Neural cell (in vitro differentiated cells): ENCODE data around the gene GPC1. TPM values are rescaled to one million over a fixed set of nuclear protein-coding genes. Genes with fewer than 3 reads are reported as not detected.

Experiments used
- H2AFZ ChIP-seq: fragments of 200-600, 300-800 bp; sonication (generic), shearing (Covaris generic); 2 replicates; pipeline ENCODE4 v1.6.0; 2014; ENCODE audit warnings: low read depth, mild to moderate bottlenecking, antibody characterized with exemption, low read length, moderate library complexity
- H3F3A ChIP-seq: fragments of 200-600 bp; shearing (Covaris generic); 2 replicates; pipeline ENCODE4 v1.6.1; 2016; ENCODE audit warnings: mild to moderate bottlenecking, moderate library complexity, mixed read lengths, antibody characterized with exemption, low read length; ENCODE audit not compliant: insufficient read depth, poor library complexity, severe bottlenecking
- H3K27ac ChIP-seq: fragments of 200-600, 300-800 bp; sonication (generic), shearing (Covaris generic); 2 replicates; pipeline ENCODE4 v1.5.1; 2014; ENCODE audit warnings: mild to moderate bottlenecking, low read length, moderate library complexity
- H3K27me3 ChIP-seq: fragments of 300-800, 200-600 bp; sonication (generic), shearing (Covaris generic); 2 replicates; pipeline ENCODE4 v1.6.0; 2014; ENCODE audit warnings: mild to moderate bottlenecking, low read depth, low read length, moderate library complexity; ENCODE audit not compliant: insufficient read depth
- H3K36me3 ChIP-seq: fragments of 300-800, 200-600 bp; sonication (generic), shearing (Covaris generic); 2 replicates; pipeline ENCODE4 v1.5.1; 2014; ENCODE audit warnings: mild to moderate bottlenecking, antibody characterized with exemption, low read length, moderate library complexity; ENCODE audit not compliant: insufficient read depth
- H3K4me2 ChIP-seq: fragments of 300-800, 200-600 bp; sonication (generic), shearing (Covaris generic); 2 replicates; pipeline ENCODE4 v1.6.0; 2014; ENCODE audit warnings: mild to moderate bottlenecking, low read length
- H3K4me3 ChIP-seq: fragments of 300-800, 200-600 bp; sonication (generic), shearing (Covaris generic); 2 replicates; pipeline ENCODE4 v1.5.1; 2014; ENCODE audit warnings: mild to moderate bottlenecking, low read length, moderate library complexity
- H3K79me2 ChIP-seq: fragments of 200-600 bp; shearing (Covaris generic); replicated peaks from 2 replicates; pipeline ENCODE4 v1.6.0; 2014; ENCODE audit warnings: mild to moderate bottlenecking, low read length, moderate library complexity; ENCODE audit not compliant: insufficient read depth
- H3K9ac ChIP-seq: fragments of 300-800, 200-600 bp; sonication (generic), shearing (Covaris generic); 2 replicates; pipeline ENCODE4 v1.6.1; 2016; ENCODE audit warnings: mild to moderate bottlenecking, low read length, mixed read lengths
- H3K9me2 ChIP-seq: fragments of 200-600 bp; shearing (Covaris generic); 2 replicates; pipeline ENCODE4 v1.6.1; 2016; ENCODE audit warnings: mild to moderate bottlenecking, low read length, mixed read lengths; ENCODE audit not compliant: insufficient read depth
- H3K9me3 ChIP-seq: fragments of 200-600, 300-800 bp; sonication (generic), shearing (Covaris generic); 2 replicates; pipeline ENCODE4 v1.6.1; 2016; ENCODE audit warnings: mild to moderate bottlenecking, mixed run types, low read length, moderate library complexity, mixed read lengths
- H4K20me1 ChIP-seq: fragments of 200-600 bp; shearing (Covaris generic); 2 replicates; pipeline ENCODE4 v1.6.1; 2016; ENCODE audit warnings: mild to moderate bottlenecking, mixed run types; ENCODE audit not compliant: insufficient read depth
- CTCF ChIP-seq: fragments of 450-650 bp; IDR thresholded peaks from 2 replicates; pipeline ENCODE4 v1.5.1; 2014; ENCODE audit warnings: antibody characterized with exemption, mild to moderate bottlenecking, moderate library complexity; ENCODE audit not compliant: poor library complexity, severe bottlenecking
- EP300 ChIP-seq: fragments of 450-650 bp; conservative IDR thresholded peaks from 2 replicates; pipeline ENCODE4 v1.6.1; 2014; ENCODE audit warnings: antibody characterized with exemption, mild to moderate bottlenecking, moderate library complexity; ENCODE audit not compliant: poor library complexity, severe bottlenecking
- EZH2 ChIP-seq: fragments of 200-600, 300-800 bp; shearing (Covaris generic), sonication (generic); IDR thresholded peaks from 2 replicates; pipeline ENCODE4 v1.6.1; 2014; ENCODE audit warnings: antibody characterized with exemption, low read length, borderline replicate concordance, mild to moderate bottlenecking; ENCODE audit not compliant: insufficient read depth, poor library complexity, severe bottlenecking
- MXI1 ChIP-seq: fragments of 450-650 bp; conservative IDR thresholded peaks from 2 replicates; pipeline ENCODE4 v1.6.1; 2014; ENCODE audit warnings: antibody characterized with exemption, mild to moderate bottlenecking; ENCODE audit not compliant: poor library complexity, severe bottlenecking
- POLR2AphosphoS5 ChIP-seq: IDR thresholded peaks from 2 replicates; pipeline ENCODE4 v1.6.1; 2012
- RAD21 ChIP-seq: fragments of 450-650 bp; conservative IDR thresholded peaks from 2 replicates; pipeline ENCODE4 v1.6.1; 2014; ENCODE audit warnings: antibody characterized with exemption, mild to moderate bottlenecking, moderate library complexity
- REST ChIP-seq: IDR thresholded peaks from 2 replicates; pipeline ENCODE4 v1.6.1; 2012; ENCODE audit warnings: borderline replicate concordance
- SMC3 ChIP-seq: fragments of 450-650 bp; conservative IDR thresholded peaks from 2 replicates; pipeline ENCODE4 v1.6.1; 2014; ENCODE audit warnings: antibody characterized with exemption, mild to moderate bottlenecking, moderate library complexity; ENCODE audit not compliant: poor library complexity
- TAF1 ChIP-seq: IDR thresholded peaks from 2 replicates; pipeline ENCODE4 v1.6.1; 2012; ENCODE audit warnings: low read depth
- polyA plus RNA-seq: library from polyadenylated mRNA; depleted of rRNA; stranded (reverse); fragments of >200 nt; gene quantifications from 2 replicates; pipeline ENCODE4 v1.2.3, GENCODE V29; 2014

GPC1 gene
- polyA plus RNA-seq, 1 donor from 2014 or later: 74.0 TPM

- H3K9me2 ChIP-seq: no peaks in the 10 kb centered on the region
- no peak overlapping the region for H3K27ac ChIP-seq
- no peak overlapping the region for H3K4me3 ChIP-seq
- no peaks in the 10 kb centered on the region for H3K79me2 ChIP-seq
- no peak overlapping the region for H2AFZ ChIP-seq
- no peak overlapping the region for H3K9ac ChIP-seq
- H3K9me3 ChIP-seq: no peaks in the 10 kb centered on the region
- TF ChIP-seq CTCF (no peak), SMC3 (no peak), RAD21 (no peak), EP300 (no peak), MXI1 (no peak), TAF1 (no peak), POLR2AphosphoS5 (no peak), EZH2 (no peak), REST (no peak)
- no peaks in the 10 kb centered on the region for H3K27me3 ChIP-seq
- no peak overlapping the region for H3K4me2 ChIP-seq
- H4K20me1 ChIP-seq: no peaks in the 10 kb centered on the region
- H3K36me3 ChIP-seq: no peaks in the 10 kb centered on the region
- H3F3A ChIP-seq: no peaks in the 10 kb centered on the region
Measured at GRCh38 chr2:240512666-240513535, 77.4 kb downstream of the GPC1 start.

- Histone ChIP-seq H3K9me2 (no peaks in the 10 kb centered on the region), H3K27me3 (no peaks in the 10 kb centered on the region), H2AFZ (no peak overlapping the region), H3K4me2 (no peak overlapping the region), H4K20me1 (no peaks in the 10 kb centered on the region), H3K9me3 (no peaks in the 10 kb centered on the region), H3F3A (no peaks in the 10 kb centered on the region), H3K4me3 (no peak overlapping the region), H3K27ac (no peak overlapping the region), H3K9ac (no peak overlapping the region), H3K79me2 (no peaks in the 10 kb centered on the region), H3K36me3 (no peaks in the 10 kb centered on the region)
- TF ChIP-seq EP300: no peak
- TF ChIP-seq CTCF: peak; percentile 44
- TF ChIP-seq SMC3: peak; percentile 36
- TF ChIP-seq POLR2AphosphoS5: no peak
- no peak for TF ChIP-seq TAF1
- peak; percentile 30 for TF ChIP-seq RAD21
- TF ChIP-seq EZH2: no peak
- no peak for TF ChIP-seq REST
- no peak for TF ChIP-seq MXI1
Measured at GRCh38 chr2:240513549-240514287, 78.3 kb downstream of the GPC1 start.
